Trophoblast cell (in vitro differentiated cells and primary cell): ENCODE results near the gene SEC63.
"Not testable (repeated sequence)": the region's sequence is repeated elsewhere in the genome, so short reads cannot be mapped to it uniquely, and the experiment has no call there.

Source experiments
- DNase-seq, 2 donors: peaks; one replicate each; pipeline ENCODE4 v3.0.0-alpha.2; 2016
- H2AFZ ChIP-seq: 2 replicates; pipeline ENCODE4 v1.6.1; 2013; ENCODE audit warnings: low read length, moderate library complexity, mild to moderate bottlenecking; ENCODE audit not compliant: insufficient read depth, poor library complexity
- H2AK5ac ChIP-seq: 2 replicates; pipeline ENCODE4 v1.6.1; 2013; ENCODE audit warnings: mild to moderate bottlenecking, low read length
- H2BK120ac ChIP-seq: 2 replicates; pipeline ENCODE4 v1.6.1; 2013; ENCODE audit warnings: low read length, mild to moderate bottlenecking, moderate library complexity; ENCODE audit not compliant: insufficient read depth, poor library complexity
- H2BK12ac ChIP-seq: 2 replicates; pipeline ENCODE4 v1.6.1; 2013; ENCODE audit warnings: mild to moderate bottlenecking, low read length, moderate library complexity
- H2BK5ac ChIP-seq: 2 replicates; pipeline ENCODE4 v1.6.1; 2013; ENCODE audit warnings: low read length, low read depth, moderate library complexity, mild to moderate bottlenecking; ENCODE audit not compliant: poor library complexity
- H3K14ac ChIP-seq: 2 replicates; pipeline ENCODE4 v1.6.1; 2013; ENCODE audit warnings: mild to moderate bottlenecking, low read length
- H3K18ac ChIP-seq: 2 replicates; pipeline ENCODE4 v1.6.1; 2013; ENCODE audit warnings: mild to moderate bottlenecking, low read length
- H3K23ac ChIP-seq: 2 replicates; pipeline ENCODE4 v1.6.1; 2013; ENCODE audit warnings: low read length
- H3K27ac ChIP-seq: 2 replicates; pipeline ENCODE4 v1.5.1; 2013; ENCODE audit warnings: low read depth, mild to moderate bottlenecking, inconsistent platforms, low read length, moderate library complexity
- H3K27me3 ChIP-seq: 2 replicates; pipeline ENCODE4 v1.6.1; 2013; ENCODE audit warnings: inconsistent platforms, mild to moderate bottlenecking, low read length, moderate library complexity; ENCODE audit not compliant: insufficient read depth
- H3K36me3 ChIP-seq, 2 experiments: 1 replicate in 1 of 2; 2 replicates in 1 of 2; pipeline ENCODE4 v1.6.1; 2013; ENCODE audit warnings: low read length in 2 of 2, mild to moderate bottlenecking in 2 of 2, moderate library complexity in 1 of 2; ENCODE audit not compliant: insufficient read depth in 2 of 2, control insufficient read depth in 1 of 2
- H3K4ac ChIP-seq: 2 replicates; pipeline ENCODE4 v1.6.1; 2013; ENCODE audit warnings: low read depth, mild to moderate bottlenecking, low read length, moderate library complexity
- H3K4me1 ChIP-seq, 2 experiments: 1 replicate in 1 of 2; 2 replicates in 1 of 2; pipeline ENCODE4 v1.6.1; 2013; ENCODE audit warnings: low read length in 2 of 2, mild to moderate bottlenecking in 2 of 2, moderate library complexity in 1 of 2; ENCODE audit not compliant: insufficient read depth in 2 of 2, control insufficient read depth in 1 of 2
- H3K4me2 ChIP-seq: 2 replicates; pipeline ENCODE4 v1.6.1; 2013; ENCODE audit warnings: inconsistent platforms, mild to moderate bottlenecking, low read length, moderate library complexity
- H3K4me3 ChIP-seq: 2 replicates; pipeline ENCODE4 v1.5.1; 2013; ENCODE audit warnings: mild to moderate bottlenecking, low read depth, low read length, inconsistent platforms
- H3K79me1 ChIP-seq: one replicate; pipeline ENCODE4 v1.6.1; 2013; ENCODE audit warnings: low read length
- H3K79me2 ChIP-seq: 2 replicates; pipeline ENCODE4 v1.6.1; 2013; ENCODE audit warnings: low read length, mild to moderate bottlenecking; ENCODE audit not compliant: control insufficient read depth, insufficient read depth, poor library complexity
- H3K9ac ChIP-seq: 2 replicates; pipeline ENCODE4 v1.6.1; 2013; ENCODE audit warnings: mild to moderate bottlenecking, low read length
- H3K9me3 ChIP-seq: 2 replicates; pipeline ENCODE4 v1.6.1; 2013; ENCODE audit warnings: low read depth, mild to moderate bottlenecking, control low read depth, inconsistent platforms, low read length; ENCODE audit not compliant: insufficient read depth
- H4K12ac ChIP-seq: 2 replicates; pipeline ENCODE4 v1.6.1; 2013; ENCODE audit warnings: low read depth, mild to moderate bottlenecking, low read length, moderate library complexity
- H4K8ac ChIP-seq: 2 replicates; pipeline ENCODE4 v1.6.1; 2013; ENCODE audit warnings: low read depth, mild to moderate bottlenecking, low read length, moderate library complexity
- H4K91ac ChIP-seq: one replicate; pipeline ENCODE4 v1.6.1; 2013; ENCODE audit warnings: low read depth, mild to moderate bottlenecking, low read length, moderate library complexity
- WGBS: extraction: QIAGEN DNeasy Blood & Tissue Kit; methylation state at CpG from one replicate; pipeline ENCODE4 v1.1.7; 2013; ENCODE audit warnings: missing lambda C conversion rate; ENCODE audit not compliant: insufficient read length, insufficient coverage; ENCODE audit errors: extremely low coverage; 5-methylcytosine and 5-hydroxymethylcytosine counted together

Gene SEC63

GRCh38 chr6:107991772-107992550 lies 34.0 kb upstream of the SEC63 start:
- no peak overlapping the region for H2AK5ac ChIP-seq
- H3K4me1 ChIP-seq, result peaks cover 7 to 16% of the 10 kb centered on the region in 2 experiments
- no peak overlapping the region for H3K9ac ChIP-seq
- H3K4me3 ChIP-seq, result no peak overlapping the region
- H3K36me3 ChIP-seq, result no peaks in the 10 kb centered on the region
- no peak overlapping the region for H3K27ac ChIP-seq
- no peaks in the 10 kb centered on the region for H3K9me3 ChIP-seq
- H3K18ac ChIP-seq, result no peak overlapping the region
- WGBS, result no CpG with 5 or more reads among the region's 9 CpGs
- H3K4me2 ChIP-seq, result no peak overlapping the region
- no peak overlapping the region for H3K14ac ChIP-seq
- DNase-seq, result peak; percentile 67 to 70
- no peak overlapping the region for H3K23ac ChIP-seq
- H2BK12ac ChIP-seq, result peak overlapping the region; percentile 18
- no peak overlapping the region for H2BK5ac ChIP-seq
- H4K12ac ChIP-seq, result no peak overlapping the region
- H4K8ac ChIP-seq, result peak overlapping the region; percentile 26
- H2BK120ac ChIP-seq, result no peak overlapping the region
- H3K79me2 ChIP-seq, result no peaks in the 10 kb centered on the region
- no peak overlapping the region for H3K4ac ChIP-seq
- H3K27me3 ChIP-seq, result no peaks in the 10 kb centered on the region
- H2AFZ ChIP-seq, result no peak overlapping the region
- no peak overlapping the region for H4K91ac ChIP-seq
- peaks cover 2% of the 10 kb centered on the region for H3K79me1 ChIP-seq

DNA sequence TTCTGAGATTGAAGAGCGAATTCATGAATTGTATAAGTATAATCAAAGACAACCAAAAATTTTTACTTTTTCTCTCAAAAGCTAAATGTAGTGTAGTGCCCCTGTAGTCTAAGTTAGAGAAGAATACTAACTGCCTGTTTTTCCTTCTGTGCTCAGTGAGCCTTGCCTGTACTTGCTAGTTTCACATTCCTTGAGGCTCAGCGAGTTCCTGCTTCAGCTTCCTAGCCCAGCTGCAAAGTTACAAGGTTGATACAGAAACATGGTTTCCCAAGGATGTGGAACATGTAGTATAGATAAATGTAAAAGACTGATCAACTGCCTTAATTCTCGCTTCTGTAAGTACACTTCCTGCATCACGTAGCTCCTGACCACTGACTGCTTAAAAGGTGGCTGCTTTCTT lies 33.1 kb upstream of the SEC63 start:
- Histone ChIP-seq H3K4me2 (no peak overlapping the region), H3K79me2 (no peaks in the 10 kb centered on the region), H2AK5ac (no peak overlapping the region), H3K18ac (no peak overlapping the region), H4K91ac (no peak overlapping the region), H4K12ac (no peak overlapping the region), H2BK120ac (peak overlapping the region; percentile 50), H3K14ac (no peak overlapping the region), H3K9ac (no peak overlapping the region), H3K4me3 (no peak overlapping the region), H3K9me3 (no peaks in the 10 kb centered on the region), H2BK5ac (no peak overlapping the region), H3K23ac (no peak overlapping the region), H3K27ac (peak overlapping the region; percentile 50), H3K27me3 (no peaks in the 10 kb centered on the region), H3K36me3 (no peaks in the 10 kb centered on the region), H2BK12ac (peak overlapping the region; percentile 58), H2AFZ (peak overlapping the region; percentile 54), H4K8ac (no peak overlapping the region), H3K79me1 (peaks cover 2% of the 10 kb centered on the region), H3K4me1 (peaks cover 7 to 16% of the 10 kb centered on the region in 2 experiments), H3K4ac (no peak overlapping the region)
- DNase-seq, result peak in 1 of 2 donors; percentile 47
- no CpG with 5 or more reads among the region's 4 CpGs for WGBS

DNA sequence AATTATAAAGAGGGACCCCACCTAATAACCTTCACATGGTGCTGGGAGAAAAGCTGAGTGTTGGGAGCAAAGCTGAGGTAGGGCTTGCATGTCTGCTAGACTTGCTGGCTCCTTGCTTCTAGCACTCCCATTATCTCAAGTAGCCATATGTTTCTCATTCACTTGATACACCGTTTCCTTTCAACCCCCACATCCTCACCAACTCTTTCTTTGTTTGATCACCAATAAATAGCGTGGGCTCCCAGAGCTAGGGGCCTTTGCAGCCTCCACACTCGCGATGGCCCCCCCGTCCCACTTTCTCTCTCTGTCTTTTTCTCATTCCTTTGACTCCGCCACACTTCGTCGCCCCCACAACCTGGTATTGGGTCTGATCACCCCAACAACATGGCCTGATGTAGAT lies 32.6 kb upstream of the SEC63 start:
- H2BK12ac ChIP-seq, H2AK5ac ChIP-seq, H2BK5ac ChIP-seq, H3K79me2 ChIP-seq, H2AFZ ChIP-seq, H3K18ac ChIP-seq, H4K12ac ChIP-seq, H3K79me1 ChIP-seq, H3K4me2 ChIP-seq, H3K23ac ChIP-seq, H3K4me3 ChIP-seq, H3K9ac ChIP-seq, H3K4ac ChIP-seq, H4K8ac ChIP-seq, H3K36me3 ChIP-seq, H3K9me3 ChIP-seq, H3K27me3 ChIP-seq, DNase-seq: not testable (repeated sequence)
- WGBS, result no CpG with 5 or more reads among the region's 8 CpGs
- peak overlapping the region; percentile 42 for H3K14ac ChIP-seq
- H4K91ac ChIP-seq, result peak overlapping the region; percentile 20
- peaks cover 7 to 19% of the 10 kb centered on the region in 2 experiments for H3K4me1 ChIP-seq
- H3K27ac ChIP-seq, result peak overlapping the region; percentile 50
- H2BK120ac ChIP-seq, result peak overlapping the region; percentile 23

DNA sequence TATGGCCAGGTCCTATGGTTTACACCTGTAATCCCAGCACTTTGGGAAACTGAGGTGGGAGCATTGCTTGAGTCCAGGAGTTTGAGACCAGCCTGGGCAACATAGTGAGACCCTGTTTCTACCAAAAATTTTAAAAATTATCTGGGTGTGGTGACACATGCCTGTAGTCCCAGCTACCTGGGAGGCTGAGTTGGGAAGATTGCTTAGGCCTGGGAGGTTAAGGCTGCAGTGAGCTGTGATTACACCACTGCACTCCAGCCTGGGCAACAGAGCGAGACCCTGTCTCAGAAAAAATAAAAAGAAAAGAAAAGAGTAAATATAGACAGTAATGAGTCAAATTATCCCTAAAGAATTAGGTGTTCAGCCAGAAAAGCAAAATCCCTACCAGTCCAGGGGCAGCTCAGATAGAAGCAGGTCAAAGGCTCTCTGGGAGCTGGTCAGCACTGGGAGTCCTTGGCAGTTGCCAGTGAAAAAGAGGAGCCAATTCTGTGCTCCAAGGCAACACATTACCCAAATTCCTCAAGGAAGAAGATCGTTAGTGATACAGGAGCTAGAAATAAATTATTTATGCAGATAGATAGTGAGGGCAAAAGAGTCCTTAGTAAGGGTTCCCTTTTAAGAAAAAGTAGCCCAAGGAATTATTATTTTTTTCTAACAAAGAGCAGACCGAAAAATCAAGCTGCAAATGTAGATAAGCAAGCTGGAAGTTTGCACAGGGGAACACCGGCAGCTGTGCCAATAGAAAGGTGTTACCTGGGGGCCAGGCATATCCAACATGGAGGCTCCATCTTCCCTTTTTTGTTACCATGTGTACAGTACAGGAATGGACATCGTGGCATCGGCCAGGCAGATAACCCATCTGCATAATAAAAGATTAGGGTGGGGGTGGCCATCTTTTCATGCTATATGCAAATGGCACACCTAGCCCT lies 31.4 kb upstream of the SEC63 start:
- Histone ChIP-seq H3K4ac (no peak overlapping the region), H3K23ac (no peak overlapping the region), H3K9me3 (no peaks in the 10 kb centered on the region), H3K36me3 (no peaks in the 10 kb centered on the region), H2BK120ac (peak overlapping the region; percentile 46), H2BK5ac (no peak overlapping the region), H2AK5ac (no peak overlapping the region), H2AFZ (no peak overlapping the region), H2BK12ac (peak overlapping the region; percentile 23), H3K18ac (no peak overlapping the region), H3K4me1 (peaks cover 7 to 20% of the 10 kb centered on the region in 2 experiments), H3K4me2 (no peak overlapping the region), H4K12ac (no peak overlapping the region), H3K14ac (no peak overlapping the region), H4K91ac (peak overlapping the region; percentile 28), H3K27ac (no peak overlapping the region), H3K79me1 (peaks cover 2% of the 10 kb centered on the region), H3K4me3 (no peak overlapping the region), H3K79me2 (no peaks in the 10 kb centered on the region), H3K27me3 (no peaks in the 10 kb centered on the region), H3K9ac (no peak overlapping the region), H4K8ac (no peak overlapping the region)
- no CpG with 5 or more reads among the region's 6 CpGs for WGBS
- no peak for DNase-seq
